Prostate gland (tissue), 2 donors: ENCODE data around the gene CD82.

Source experiments
- CTCF ChIP-seq, 4 experiments: fragments of 200-600 bp in 2 of 4; fragments of 450-650 bp in 2 of 4; sonication (generic) in 2 of 4; IDR thresholded peaks; 1 replicate in 3 of 4; 2 replicates in 1 of 4; pipeline ENCODE4 v1.5.1; 2016 to 2019; ENCODE audit warnings: antibody characterized with exemption in 4 of 4, mild to moderate bottlenecking in 2 of 4, moderate library complexity in 2 of 4
- POLR2AphosphoS5 ChIP-seq: sonication (generic); formaldehyde crosslinking; IDR thresholded peaks from one replicate; pipeline ENCODE4 v1.6.1; 2017; ENCODE audit warnings: antibody characterized with exemption

DNA sequence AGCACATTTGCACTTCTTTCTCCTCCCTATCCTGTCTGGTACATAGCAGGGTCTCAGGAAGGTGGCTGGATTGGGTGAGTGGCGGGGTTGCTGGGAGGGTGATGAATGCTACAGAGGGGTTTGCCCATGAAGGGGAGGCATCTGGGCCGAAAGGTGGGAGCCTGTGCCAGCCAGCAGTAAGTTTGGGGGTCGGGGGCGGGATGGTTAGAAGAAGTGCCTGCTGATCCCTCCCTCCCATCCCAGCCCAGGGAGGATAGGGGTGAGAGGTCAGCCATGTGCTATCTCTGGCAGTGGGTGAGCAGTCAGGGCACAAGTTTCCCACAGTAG is 2.8 kb downstream of the CD82 start:
- no peak for TF ChIP-seq CTCF (IDR thresholded peaks at IDR 0.05)
- TF ChIP-seq POLR2AphosphoS5 = no peak
